ENCODE results near the gene DDX20. TPM values are rescaled to one million over a fixed set of nuclear protein-coding genes. Genes with fewer than 3 reads are reported as not detected.

DDX20 gene, protein sequence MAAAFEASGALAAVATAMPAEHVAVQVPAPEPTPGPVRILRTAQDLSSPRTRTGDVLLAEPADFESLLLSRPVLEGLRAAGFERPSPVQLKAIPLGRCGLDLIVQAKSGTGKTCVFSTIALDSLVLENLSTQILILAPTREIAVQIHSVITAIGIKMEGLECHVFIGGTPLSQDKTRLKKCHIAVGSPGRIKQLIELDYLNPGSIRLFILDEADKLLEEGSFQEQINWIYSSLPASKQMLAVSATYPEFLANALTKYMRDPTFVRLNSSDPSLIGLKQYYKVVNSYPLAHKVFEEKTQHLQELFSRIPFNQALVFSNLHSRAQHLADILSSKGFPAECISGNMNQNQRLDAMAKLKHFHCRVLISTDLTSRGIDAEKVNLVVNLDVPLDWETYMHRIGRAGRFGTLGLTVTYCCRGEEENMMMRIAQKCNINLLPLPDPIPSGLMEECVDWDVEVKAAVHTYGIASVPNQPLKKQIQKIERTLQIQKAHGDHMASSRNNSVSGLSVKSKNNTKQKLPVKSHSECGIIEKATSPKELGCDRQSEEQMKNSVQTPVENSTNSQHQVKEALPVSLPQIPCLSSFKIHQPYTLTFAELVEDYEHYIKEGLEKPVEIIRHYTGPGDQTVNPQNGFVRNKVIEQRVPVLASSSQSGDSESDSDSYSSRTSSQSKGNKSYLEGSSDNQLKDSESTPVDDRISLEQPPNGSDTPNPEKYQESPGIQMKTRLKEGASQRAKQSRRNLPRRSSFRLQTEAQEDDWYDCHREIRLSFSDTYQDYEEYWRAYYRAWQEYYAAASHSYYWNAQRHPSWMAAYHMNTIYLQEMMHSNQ
- total RNA-seq: 5.9 TPM
- long read RNA-seq, full-length matches to known transcripts: 21 of 22 reads
- long read RNA-seq, partial matches to known transcripts: 0 of 22 reads
- long read RNA-seq, other reads (novel, unspliced or antisense): 1 of 22 reads

DNA sequence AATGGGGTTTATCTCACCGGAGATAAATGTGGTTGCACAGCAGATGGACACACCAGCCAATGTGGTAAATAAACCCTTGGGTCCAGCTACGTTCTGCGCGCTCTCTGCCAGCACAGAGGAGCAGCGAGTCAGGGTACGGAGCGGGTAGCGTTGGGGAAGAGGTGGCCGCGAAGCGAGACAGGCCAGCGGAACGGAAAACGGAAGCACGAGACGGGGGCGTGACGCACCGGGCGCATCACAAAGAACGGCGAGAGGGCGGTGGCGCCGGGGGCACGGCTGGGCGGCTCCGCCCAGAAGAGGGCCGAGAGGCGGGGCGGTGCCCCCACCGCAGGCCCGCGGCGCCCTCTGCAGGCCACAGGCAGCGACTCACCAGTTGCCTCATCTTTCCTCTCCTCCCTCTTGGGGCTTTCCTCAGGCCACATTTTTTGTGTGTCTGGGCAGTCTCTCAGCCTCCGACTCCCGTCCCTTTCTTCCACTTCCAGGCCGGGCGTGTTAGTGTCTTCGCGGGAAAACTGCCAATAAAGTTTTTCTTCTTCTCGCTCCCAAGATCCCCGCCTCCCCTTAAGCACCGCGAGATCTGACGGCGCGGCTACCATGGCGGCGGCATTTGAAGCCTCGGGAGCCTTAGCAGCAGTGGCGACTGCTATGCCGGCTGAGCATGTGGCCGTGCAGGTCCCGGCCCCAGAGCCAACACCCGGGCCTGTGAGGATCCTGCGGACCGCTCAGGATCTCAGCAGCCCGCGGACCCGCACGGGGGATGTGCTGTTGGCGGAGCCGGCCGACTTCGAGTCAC is at the start of gene DDX20:
TSS of gene DDX20 (plus strand) at position 571 of the 793 bp plus-strand sequence. CDS start at position 595, 24 bp downstream.
- Histone ChIP-seq H3K36me3 (peaks cover 26% of the 10 kb centered on the region), H3K4me3 (peak within 1 kb of the TSS; percentile 80), H3K27me3 (ENCODE audit: low read depth) (no peaks in the 10 kb centered on the region), H3K4me1 (peaks cover 31% of the 10 kb centered on the region), H3K9me3 (replicated peaks) (no peaks in the 10 kb centered on the region), H3K27ac (replicated peaks) (peak within 1 kb of the TSS; percentile 95)
- intact Hi-C loops (cut with micrococcal nuclease): no loop called here
- peak; percentile 93 for TF ChIP-seq CTCF (IDR thresholded peaks at IDR 0.05; ENCODE audit: borderline replicate concordance)
- DNase-seq: peak; percentile 94

- intact Hi-C loops (cut with micrococcal nuclease): no loop called here
Measured at GRCh38 chr1:111706921-111707320, 48.8 kb upstream of the DDX20 start.

DNA sequence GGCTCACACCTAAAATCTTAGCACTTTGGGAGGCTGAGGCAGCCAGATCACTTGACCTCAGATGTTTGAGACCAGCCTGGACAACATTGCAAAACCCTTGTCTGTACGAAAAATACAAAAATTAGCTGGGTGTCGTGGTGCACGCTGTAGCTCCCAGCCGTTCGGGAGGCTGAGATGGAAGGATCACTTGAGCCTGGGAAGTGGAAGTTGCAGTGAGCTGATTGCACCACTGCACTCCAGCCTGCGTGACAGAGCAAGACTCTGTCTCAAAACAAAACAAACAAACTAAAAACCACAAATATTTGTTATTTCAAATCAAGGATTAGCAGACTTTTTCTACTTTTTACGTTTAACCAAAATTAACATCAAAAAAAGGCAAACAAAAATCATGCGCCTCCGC is 47.8 kb upstream of the DDX20 start:
- no peak for TF ChIP-seq CTCF (IDR thresholded peaks at IDR 0.05; ENCODE audit: borderline replicate concordance)
- H3K27me3 ChIP-seq (ENCODE audit: low read depth): no peaks in the 10 kb centered on the region
- H3K9me3 ChIP-seq (replicated peaks): no peaks in the 10 kb centered on the region
- intact Hi-C loops (cut with micrococcal nuclease): no loop called here
- H3K4me3 ChIP-seq: no peak overlapping the region
- peaks cover 85% of the 10 kb centered on the region for H3K36me3 ChIP-seq
- H3K4me1 ChIP-seq: no peaks in the 10 kb centered on the region
- DNase-seq: no peak
- no peak overlapping the region for H3K27ac ChIP-seq (replicated peaks)

More at GRCh38 chr1:111706921-111707320, 48.8 kb upstream of the DDX20 start:
- H3K4me3 ChIP-seq: no peak overlapping the region
- H3K27me3 ChIP-seq (ENCODE audit: low read depth): no peaks in the 10 kb centered on the region
- DNase-seq: no peak
- TF ChIP-seq CTCF (IDR thresholded peaks at IDR 0.05; ENCODE audit: borderline replicate concordance): no peak
- no peaks in the 10 kb centered on the region for H3K4me1 ChIP-seq
- peaks cover 84% of the 10 kb centered on the region for H3K36me3 ChIP-seq
- no peaks in the 10 kb centered on the region for H3K9me3 ChIP-seq (replicated peaks)
- H3K27ac ChIP-seq (replicated peaks): no peak overlapping the region

DNA sequence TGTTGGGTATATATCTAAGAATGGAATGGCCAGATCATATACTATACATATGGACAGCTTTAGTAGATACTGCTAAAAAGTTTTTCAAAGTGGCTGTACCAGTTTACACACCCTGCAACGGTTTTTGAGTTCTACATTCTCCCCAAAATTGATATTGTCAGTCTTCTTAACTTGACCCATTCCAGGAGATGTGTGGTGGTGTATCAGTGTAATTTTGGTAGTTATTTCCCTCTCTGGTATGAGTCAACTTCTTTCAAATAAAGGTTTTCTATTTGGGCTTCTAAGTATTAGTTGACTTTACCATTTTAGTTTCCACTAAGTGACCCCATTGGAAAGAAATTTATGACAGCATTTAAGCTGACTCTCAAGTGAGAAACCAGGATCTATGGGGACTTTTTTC is 45.7 kb upstream of the DDX20 start:
- TF ChIP-seq CTCF (IDR thresholded peaks at IDR 0.05; ENCODE audit: borderline replicate concordance): no peak
- H3K4me3 ChIP-seq: no peak overlapping the region
- no peak overlapping the region for H3K27ac ChIP-seq (replicated peaks)
- H3K36me3 ChIP-seq: peaks cover 73% of the 10 kb centered on the region
- no peaks in the 10 kb centered on the region for H3K9me3 ChIP-seq (replicated peaks)
- intact Hi-C loops (cut with micrococcal nuclease): no loop called here
- no peaks in the 10 kb centered on the region for H3K4me1 ChIP-seq
- DNase-seq: no peak
- H3K27me3 ChIP-seq (ENCODE audit: low read depth): no peaks in the 10 kb centered on the region

- no peaks in the 10 kb centered on the region for H3K27me3 ChIP-seq (ENCODE audit: low read depth)
- H3K4me3 ChIP-seq: no peak overlapping the region
- no peak for DNase-seq
- intact Hi-C loops (cut with micrococcal nuclease): no loop called here
- TF ChIP-seq CTCF (IDR thresholded peaks at IDR 0.05; ENCODE audit: borderline replicate concordance): no peak
- H3K36me3 ChIP-seq: peaks cover 18% of the 10 kb centered on the region
- H3K4me1 ChIP-seq: peaks cover 25% of the 10 kb centered on the region
- no peaks in the 10 kb centered on the region for H3K9me3 ChIP-seq (replicated peaks)
- H3K27ac ChIP-seq (replicated peaks): no peak overlapping the region
Measured at GRCh38 chr1:111716333-111716732, 39.4 kb upstream of the DDX20 start.
